ENCODE data around the gene HNRNPA2B1.

HNRNPA2B1 gene

GRCh38 chr7:26200444-26201246 is at the start of gene HNRNPA2B1:
Gene HNRNPA2B1 (minus strand): TSS chr7:26200746. CDS start chr7:26200577, 169 bp downstream.
- DNase-seq, result peak; percentile 99

- DNase-seq, result no peak
Measured at GRCh38 chr7:26250239-26250638, 49.7 kb upstream of the HNRNPA2B1 start.

GRCh38 chr7:26245150-26245549 is 44.6 kb upstream of the HNRNPA2B1 start:
- no peak for DNase-seq

GRCh38 chr7:26238032-26238431 is 37.5 kb upstream of the HNRNPA2B1 start:
- no peak for DNase-seq

- DNase-seq, result no peak
Measured at GRCh38 chr7:26237035-26237807, 36.7 kb upstream of the HNRNPA2B1 start.

GRCh38 chr7:26233902-26234511 is 33.5 kb upstream of the HNRNPA2B1 start:
- DNase-seq, result no peak

- no peak for DNase-seq
Measured at GRCh38 chr7:26227987-26228386, 27.4 kb upstream of the HNRNPA2B1 start.

GRCh38 chr7:26224359-26224758 is 23.8 kb upstream of the HNRNPA2B1 start:
- DNase-seq, result no peak

GRCh38 chr7:26216049-26216448 is 15.5 kb upstream of the HNRNPA2B1 start:
- no peak for DNase-seq

GRCh38 chr7:26213807-26214515 is 13.4 kb upstream of the HNRNPA2B1 start:
- no peak for DNase-seq

GRCh38 chr7:26212921-26213718 is 12.6 kb upstream of the HNRNPA2B1 start:
- DNase-seq, result peak; percentile 25

GRCh38 chr7:26208040-26208439 is 7.5 kb upstream of the HNRNPA2B1 start:
- no peak for DNase-seq

- DNase-seq, result no peak
Measured at GRCh38 chr7:26203016-26203415, 2.5 kb upstream of the HNRNPA2B1 start.

- peak; percentile 88 for DNase-seq
Measured at GRCh38 chr7:26202019-26202990, 1.8 kb upstream of the HNRNPA2B1 start.

- peak; percentile 99 for DNase-seq
Measured at GRCh38 chr7:26201247-26202018, 887 bp upstream of the HNRNPA2B1 start, which contains the start of gene CBX3. Gene CBX3 (plus strand): TSS chr7:26201745. CDS start chr7:26202999, 1,254 bp downstream.

GRCh38 chr7:26200038-26200443 is 505 bp downstream of the HNRNPA2B1 start:
- DNase-seq, result peak; percentile 88

- peak; percentile 87 for DNase-seq
Measured at GRCh38 chr7:26199301-26200037, 1.1 kb downstream of the HNRNPA2B1 start.

GRCh38 chr7:26198781-26199169 is 1.8 kb downstream of the HNRNPA2B1 start:
- peak; percentile 52 for DNase-seq

- peak; percentile 52 for DNase-seq
Measured at GRCh38 chr7:26198133-26198780, 2.3 kb downstream of the HNRNPA2B1 start.

All from NCI-H69 (cell line).